GM18507 (cell line): Measurements from ENCODE around the gene SETD1A.
A peak's percentile ranks its signal among the peaks of the same experiment; 100 is the strongest.

ENCODE experiments used
- DNase-seq: peaks from one replicate; pipeline ENCODE4 v3.0.0; 2011; ENCODE audit warnings: low read depth; ENCODE audit not compliant: insufficient read length; ENCODE audit errors: extremely low spot score
- FAIRE-seq: peaks from 2 replicates; lab custom pipeline; 2011; peaks lifted over from hg19 to GRCh38; lab: Jason Lieb, UNC

SETD1A gene

DNA sequence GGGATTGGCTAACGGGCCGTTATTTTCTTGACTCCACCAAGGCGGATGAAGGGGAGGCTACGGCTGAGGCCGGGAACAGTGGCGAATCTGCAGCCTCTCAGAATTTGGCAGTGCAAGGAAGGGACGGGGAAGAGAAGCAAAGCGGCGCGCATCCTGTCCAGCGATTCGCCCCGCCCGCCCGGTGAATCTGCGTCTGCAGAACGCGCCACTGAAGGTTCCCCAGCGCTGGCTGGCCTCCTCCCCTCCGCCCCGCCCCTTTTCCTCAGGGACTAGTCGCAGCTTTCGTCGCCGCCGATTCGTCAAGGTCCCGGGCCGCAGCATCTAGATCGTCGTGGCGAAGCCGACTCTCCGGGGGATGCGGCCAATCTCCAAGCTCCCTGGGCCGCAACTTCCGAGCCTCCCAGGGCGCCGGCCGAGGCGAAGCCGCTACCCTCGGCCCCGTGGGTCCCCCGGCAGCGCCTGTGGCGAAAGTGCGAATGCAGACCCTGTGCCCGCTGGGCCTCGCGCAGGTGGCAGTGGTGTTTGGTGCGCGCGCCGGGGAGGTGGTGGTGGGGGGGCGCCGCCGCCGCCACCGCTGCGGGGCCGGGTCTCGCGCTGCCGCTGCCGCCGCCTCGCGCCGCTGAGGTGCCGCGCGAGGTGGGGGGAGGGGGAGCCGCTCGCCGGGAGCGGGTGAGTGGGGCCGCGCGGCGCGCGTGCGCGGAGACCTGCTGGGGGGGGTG lies at the start of gene SETD1A:
Gene SETD1A, plus strand, starts transcription at position 299 of the 719 bp plus-strand sequence. CDS start 978 bp downstream, outside the sequence.
- DNase-seq (peak; percentile 97), FAIRE-seq (peak; percentile 86)

DNA sequence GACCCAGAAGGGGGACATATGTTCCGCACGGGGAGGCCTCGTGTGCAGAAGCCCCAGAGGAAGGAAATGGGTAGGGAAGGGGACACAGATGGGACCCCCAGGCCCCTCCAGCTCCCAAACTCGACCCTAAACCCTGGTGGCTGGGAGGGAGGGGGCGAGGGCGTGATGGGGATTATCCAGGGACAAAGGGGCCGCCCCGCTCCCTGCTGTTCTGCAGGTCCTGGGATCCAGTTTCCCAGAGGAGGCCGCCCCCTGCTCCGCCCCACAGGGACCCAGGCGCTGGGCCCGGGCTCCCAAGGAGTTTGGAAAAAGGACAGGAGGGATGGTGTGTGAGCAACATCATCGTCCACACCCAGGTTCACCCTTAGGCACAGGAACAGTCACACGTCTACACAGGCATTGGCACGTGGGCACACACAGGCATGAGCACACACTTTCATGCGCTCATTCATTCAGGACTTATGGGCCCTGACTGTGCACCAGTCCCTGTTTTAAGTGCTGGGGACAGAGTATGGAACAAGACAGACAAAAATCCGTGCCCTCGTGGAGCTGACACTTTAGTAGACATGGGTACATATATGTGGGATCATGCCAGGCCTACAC lies 47.0 kb upstream of the SETD1A start:
- no peak for DNase-seq
- no peak for FAIRE-seq

DNA sequence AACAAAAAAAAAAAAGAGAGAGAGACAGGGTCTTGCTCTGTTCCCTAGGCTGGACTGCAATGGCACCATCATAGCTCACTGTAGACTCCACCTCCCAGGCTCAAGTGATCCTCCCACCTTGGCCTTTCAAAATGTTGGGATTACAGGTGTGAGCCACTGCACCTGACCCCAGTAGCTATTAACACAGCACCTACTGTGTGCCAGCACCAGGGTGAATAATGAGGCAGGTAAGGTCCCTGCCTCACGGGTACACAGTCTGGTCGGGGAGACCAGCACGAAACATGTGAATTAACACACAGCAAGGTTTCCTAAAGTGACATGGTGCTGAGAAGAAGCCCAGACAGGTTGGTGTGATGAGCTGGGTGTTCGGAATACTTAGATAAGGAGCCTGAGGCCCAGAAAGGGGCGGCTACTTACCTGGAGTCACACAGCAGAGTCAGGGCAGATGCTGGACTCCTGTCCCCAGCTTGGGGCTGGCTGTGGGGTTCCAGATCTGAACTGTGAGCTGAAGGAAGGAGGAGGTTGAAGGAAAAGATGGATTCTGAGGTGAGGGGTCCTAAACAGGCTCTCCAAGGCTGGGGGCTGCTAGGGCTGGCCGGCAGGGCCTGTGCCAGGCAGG lies 44.7 kb upstream of the SETD1A start:
- DNase-seq (no peak), FAIRE-seq (no peak)

DNA sequence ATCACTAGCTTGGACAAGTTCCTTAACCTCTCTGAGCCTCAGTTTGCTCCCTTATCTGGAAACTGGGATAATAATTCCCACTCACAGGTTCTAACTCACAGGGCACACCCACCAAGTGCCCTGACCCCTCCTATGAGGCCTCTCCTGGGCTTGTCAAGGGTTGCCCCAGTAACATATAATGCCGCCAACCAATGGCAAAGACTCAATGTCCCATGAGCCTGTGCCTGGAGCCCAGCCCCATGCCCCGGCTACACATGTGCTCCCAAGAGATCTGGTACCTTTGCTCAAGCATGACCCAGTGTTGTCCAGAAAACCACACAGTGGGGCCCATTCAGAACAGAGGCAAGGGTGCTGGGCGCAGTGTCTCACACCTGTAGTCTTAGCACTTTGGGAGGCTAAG lies 42.7 kb upstream of the SETD1A start:
- DNase-seq (no peak), FAIRE-seq (no peak)

DNA sequence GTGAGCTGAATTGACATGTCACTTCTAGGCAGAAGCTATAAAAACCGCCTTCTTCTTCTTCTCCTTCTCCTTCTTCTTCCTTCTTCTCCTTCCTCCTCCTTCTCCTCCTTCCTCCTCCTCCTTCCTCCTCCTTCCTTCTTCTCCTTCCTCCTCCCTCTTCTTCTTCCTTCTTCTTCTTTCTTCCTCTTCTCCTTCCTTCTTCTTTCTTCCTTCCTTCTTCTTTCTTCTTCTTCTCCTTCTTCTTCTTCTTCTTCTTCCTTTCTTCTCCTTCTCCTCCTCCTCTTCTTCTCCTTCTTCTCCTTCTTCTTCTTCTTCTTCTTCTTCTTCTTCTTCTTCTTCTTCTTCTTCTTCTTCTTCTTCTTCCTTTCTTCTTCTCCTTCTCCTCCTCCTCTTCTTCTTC lies 38.9 kb upstream of the SETD1A start:
- FAIRE-seq (no peak), DNase-seq (no peak)

DNA sequence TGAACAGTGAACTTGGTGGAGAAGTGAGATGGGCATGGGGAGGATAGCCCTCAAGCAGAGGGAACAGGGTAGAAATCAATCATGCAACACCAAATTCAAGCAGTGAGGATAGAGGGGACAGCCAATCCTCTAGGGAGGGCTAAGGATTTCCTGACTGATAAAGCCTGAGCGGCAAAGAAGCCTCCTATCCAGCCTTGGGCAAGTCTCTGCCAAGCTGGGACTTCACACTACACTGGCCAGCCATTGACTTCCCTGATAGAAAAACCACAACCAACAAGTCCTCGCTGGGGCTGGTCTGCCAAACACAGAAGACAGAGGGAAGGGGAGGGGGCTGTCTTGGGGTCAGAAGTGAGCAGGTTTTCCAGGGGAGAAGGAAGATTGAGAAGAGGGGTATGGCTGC lies 36.7 kb upstream of the SETD1A start:
- no peak for FAIRE-seq

DNA sequence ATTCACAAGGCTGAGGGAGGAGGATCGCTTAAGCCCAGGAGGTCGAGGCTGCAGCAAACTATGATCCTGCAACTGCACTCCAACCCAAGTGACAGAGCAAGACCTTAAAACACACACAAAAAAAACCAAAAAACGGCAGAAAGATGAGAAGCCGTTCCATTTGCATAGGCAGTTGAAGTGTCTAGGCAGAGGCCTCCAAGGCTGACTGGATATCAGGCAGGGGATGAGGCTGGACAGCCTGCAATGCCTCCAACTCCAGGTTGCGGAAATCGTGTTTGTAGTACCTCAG lies 36.2 kb upstream of the SETD1A start:
- DNase-seq (no peak), FAIRE-seq (no peak)

More for the DNA sequence above, 36.7 kb upstream of the SETD1A start:
- DNase-seq, result no peak

DNA sequence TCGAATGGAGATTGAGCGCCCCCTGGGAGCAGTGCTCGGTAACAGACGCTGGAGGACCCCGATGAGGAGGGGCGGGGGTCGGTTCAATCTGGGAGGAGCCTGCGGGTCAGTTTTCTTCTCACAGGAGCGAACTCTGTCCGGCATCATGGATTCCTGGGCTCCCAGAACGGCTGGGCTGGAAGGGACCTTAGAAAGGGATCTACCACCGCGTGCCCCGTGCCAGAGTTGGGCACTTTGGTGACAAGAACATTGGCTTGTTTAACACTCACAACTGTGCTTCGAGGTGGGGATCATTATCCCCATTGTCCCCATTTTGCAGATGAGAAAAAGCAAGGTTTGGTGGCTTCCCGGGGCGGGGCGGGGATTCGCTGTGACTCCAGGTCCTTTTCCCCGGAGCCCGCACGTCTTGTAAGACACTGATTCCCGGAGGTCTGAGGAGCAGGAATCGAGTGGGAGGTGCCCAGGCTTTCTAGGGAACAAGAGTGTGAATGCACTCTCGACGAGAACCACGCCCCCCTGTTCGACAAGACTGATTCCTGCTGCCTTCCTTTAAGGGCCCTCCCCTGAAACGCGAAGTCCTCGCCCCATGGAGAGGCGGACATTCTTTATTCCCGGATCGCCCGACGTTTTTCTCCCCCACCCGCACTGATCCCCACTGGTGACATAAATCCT lies 35.7 kb upstream of the SETD1A start:
- DNase-seq, result peak; percentile 39
- peak; percentile 84 for FAIRE-seq

DNA sequence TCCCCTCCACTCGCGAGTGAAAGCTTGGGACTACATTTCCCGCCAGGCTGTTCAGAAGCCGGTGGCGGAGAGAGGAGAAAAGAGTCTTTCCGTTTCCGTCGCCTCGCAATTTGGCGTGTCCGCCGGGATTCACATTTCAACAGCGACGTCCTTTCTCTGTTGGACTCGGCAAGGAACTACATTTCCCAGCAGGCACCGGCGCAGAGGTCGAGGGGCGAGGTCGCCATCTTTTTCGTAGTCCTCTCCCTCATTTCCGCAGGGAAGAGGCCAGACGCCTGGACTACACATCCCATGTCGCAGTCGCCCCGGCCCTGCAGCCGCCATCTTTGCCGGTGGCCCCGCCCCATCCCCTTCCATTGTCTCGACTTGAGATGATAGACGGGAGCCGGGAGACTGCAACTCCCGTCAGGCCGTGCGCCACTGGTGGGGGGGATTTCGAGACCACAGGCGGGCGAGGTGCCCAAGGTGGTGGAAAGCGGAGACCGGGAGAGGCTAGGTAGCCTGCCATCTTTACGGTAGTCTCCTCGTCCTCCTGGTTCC lies 35.1 kb upstream of the SETD1A start:
- peak; percentile 100 for FAIRE-seq
- peak; percentile 85 for DNase-seq

DNA sequence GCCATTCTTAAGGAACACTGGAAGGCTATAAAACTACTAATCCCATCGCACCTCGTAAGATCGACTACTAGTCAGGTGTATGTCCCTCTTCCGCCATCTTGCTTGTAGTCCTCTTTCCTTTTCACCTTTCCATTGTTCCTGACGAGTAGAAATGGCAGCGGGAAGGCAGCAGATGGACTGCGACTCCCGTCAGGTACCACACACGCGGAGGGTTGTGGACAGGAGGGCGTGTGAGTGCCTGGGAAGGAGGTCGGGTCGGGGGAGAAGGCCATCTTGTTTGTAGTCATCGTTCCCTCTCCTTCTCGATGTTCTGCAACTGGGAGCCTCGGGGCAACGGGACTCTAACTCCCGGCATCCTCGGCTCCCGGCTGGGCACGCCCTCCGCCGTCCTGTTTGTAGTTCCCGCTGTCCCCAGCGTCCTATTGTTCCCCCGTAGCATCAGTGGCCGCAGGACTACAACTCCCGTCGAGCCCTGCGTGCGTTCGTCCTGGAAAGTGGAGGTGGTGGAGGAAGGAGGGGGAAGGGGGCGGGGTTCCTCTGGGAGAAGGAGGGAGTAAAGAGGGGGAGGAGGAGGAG lies 34.5 kb upstream of the SETD1A start:
- peak; percentile 93 for DNase-seq
- no peak for FAIRE-seq

DNA sequence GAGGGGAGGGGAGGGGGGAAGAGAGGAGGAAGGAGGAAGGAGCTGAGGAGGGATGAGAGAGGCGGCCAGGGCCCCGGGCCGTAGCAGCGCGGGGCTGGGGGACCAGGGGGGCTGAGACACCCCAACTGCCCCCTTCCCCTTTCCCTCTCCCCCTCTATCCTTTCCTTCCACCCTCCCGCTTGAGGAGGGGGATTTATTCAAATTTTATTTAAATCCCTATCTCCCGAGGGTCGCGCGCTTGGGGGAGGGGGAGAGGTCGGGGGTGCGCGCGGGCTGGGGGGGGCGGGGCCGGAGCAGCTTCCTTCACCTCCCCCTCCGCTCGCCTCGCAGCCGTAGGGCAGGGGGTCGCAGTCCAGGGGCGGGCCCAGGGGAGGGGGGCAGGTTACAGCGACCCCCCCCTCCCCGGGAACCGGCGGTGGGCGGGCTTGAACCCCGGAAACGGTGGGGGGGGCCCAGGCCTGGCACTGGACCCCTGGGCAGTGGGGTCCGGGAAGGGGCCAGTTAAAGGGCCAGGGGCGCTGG lies 33.9 kb upstream of the SETD1A start, which contains the start of gene FBXL19:
Gene FBXL19, plus strand, starts transcription at position 19 of the 522 bp plus-strand sequence. CDS start 2,183 bp downstream, outside the sequence.
- FAIRE-seq (no peak), DNase-seq (no peak)

DNA sequence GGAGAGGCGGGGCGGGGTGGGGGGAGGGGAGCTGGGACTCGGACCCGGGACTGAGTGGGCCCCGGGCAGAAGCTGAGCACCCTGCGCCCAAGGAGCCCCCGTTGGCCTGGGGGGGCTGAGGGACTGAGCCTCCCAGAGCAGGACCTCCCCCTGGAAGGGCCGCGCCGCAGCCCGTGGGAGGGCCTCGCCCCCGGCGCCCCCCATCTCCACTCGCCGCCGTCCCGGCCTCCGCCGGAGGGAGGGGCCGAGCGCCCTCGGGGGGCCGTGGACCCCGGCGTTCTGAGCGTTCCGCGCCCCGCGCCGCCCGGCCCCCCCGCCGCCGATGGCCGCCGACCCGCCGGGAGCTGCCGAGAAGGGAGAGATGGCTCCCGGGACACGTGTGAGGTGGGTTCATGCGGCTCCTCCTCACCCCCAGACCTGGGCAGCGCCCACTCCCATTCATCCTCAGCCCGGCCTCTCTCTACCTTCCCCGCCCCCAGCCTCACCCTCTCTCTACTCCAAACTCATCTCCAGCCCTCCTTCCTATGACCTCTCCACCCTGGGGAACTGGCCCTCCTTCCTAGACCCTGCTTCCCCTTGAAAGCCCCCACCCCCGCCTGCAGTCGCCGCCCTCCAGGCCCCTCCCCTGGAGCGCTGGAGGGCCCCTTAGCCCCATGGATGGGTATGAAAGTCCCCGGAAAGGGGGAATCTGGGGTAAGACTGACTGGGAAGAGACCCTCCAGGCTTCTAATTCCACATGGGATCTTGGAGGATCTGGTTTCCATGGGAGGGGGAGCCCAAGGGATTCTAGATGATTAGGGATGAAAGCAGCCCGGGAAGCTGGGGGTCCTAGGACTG lies 33.3 kb upstream of the SETD1A start:
- FAIRE-seq (no peak), DNase-seq (no peak)

DNA sequence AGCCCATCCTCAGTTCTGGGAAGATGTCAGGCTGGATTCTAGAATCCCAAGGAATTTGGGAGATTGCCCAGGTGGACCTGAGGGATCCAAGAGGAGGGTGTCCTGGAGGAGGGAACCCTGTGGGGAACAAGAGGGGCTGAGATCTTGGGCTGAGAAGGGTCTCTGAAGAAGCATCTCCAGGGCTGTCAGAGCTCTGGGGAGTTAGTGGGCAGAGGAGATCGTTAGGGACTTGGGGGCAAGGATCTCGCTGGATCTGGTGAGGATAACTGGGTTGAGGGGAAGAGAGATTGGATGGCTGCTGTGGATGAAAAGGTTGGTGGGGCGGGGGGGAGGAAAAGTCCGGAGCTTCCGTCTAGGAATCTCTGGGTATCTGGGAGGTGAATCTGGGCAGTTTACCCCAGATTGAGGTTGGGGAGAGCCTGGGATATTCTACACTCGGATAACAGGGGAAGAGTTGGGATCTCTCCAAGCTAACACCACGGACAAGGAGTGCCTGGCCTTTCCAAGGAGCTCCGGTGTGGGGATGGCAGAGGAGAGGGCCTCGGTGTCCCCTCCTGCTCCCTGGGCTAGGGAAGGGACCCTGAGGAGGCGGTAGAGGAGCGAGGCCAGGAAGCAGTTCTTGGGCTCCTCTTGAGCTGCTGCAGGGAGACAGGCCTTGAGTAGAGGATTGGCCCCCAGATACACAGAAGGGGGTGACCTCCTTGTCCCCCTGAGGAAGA lies 32.5 kb upstream of the SETD1A start:
- FAIRE-seq, result no peak
- DNase-seq, result no peak

DNA sequence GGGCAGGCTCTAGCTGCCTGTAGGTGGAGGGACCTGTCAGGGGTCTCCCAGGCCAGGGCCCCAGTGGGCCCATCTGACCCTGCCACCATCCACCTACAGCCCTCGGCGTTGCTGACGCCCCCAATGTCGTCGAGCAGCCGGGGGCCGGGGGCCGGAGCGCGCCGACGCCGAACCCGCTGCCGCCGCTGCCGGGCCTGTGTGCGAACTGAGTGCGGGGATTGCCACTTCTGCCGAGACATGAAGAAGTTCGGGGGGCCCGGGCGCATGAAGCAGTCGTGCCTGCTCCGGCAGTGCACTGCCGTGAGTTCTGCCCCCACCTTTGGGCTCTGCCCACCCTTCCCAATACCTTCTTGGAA lies 31.9 kb upstream of the SETD1A start:
- FAIRE-seq, result no peak
- DNase-seq, result no peak

DNA sequence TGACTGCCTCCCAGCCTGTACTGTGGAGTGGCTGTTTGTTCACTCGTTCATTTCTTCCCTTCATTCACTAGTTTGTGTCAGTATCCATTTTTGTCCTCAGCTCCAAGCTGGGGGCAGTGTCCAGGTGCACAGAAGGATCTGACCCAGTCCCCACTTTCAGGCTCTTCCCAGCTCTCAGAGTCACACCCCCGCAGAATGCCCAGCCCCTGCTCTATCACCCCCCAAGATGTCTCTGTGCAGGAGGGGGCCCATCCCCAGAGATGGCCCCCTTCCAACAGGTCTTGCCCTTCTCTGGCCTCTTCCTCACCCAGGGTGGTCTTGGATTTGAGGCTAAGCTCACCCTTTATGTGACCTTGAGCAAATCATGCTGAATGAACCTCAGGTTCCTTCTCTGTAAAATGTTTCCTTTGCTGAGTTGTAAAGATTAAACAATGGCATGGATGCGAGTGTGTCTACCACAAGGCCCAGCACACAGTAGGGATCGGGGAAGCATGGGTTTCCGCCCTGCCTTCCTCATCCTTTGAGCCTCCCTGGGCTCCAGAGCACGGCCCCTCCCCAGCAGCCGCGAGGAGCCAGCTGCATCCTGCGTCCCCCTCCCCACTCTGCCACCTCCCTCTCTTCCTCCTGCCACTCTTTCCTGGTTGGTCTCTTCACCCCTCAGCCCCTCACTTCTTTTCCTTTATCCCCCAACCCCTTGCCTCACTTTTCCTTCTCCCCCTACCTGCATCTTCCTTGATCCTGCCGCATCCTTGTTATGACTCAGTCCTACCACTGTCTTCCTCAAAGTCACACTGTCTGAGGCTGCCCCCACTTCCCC lies 31.4 kb upstream of the SETD1A start:
- DNase-seq (no peak), FAIRE-seq (no peak)

DNA sequence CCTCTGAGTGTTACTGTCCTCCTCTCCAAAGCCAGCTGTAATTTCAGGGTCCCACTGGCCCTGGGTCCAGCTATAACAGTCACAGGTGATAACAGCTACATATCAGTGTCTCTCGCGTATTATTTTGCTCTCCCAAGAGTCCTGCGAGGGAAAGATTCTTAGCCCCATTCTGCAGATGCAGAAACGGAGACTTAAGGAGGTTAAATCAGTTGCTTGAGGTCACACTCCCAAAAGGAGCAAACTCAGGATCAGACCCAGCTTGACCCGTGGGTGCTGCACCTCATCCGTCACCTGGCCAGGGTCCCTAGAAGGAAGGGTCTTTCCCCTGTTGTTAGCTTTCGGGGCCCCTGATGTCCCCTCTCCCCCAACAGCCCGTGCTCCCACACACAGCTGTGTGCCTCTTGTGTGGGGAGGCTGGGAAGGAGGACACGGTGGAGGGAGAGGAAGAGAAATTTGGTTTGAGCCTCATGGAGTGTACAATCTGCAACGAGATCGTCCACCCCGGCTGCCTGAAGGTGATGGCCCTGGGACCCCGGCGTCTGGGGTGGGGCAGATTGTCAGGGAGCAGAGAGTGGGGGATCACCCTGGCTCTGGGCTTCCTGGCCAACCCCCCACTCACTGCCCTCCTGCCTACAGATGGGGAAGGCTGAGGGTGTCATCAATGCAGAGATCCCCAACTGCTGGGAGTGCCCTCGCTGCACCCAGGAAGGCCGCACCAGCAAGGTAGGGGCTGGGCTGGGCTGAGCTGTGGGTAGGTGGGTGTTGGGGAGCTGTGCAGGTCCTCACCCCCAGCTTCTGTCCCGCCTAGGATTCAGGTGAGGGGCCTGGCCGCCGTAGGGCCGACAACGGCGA lies 30.4 kb upstream of the SETD1A start:
- FAIRE-seq, result no peak
- DNase-seq, result no peak
